ENCODE results near the gene LDLRAD2. TPM values are rescaled to one million over a fixed set of nuclear protein-coding genes. Genes with fewer than 3 reads are reported as not detected.

LDLRAD2 gene
- total and polyA plus RNA-seq, 2 donors (not counting 1 experiment from before 2014, with no cell fraction given): not detected

- no peaks in the 10 kb centered on the region for H3K4me1 ChIP-seq (ENCODE audit: control insufficient read depth, extremely low read depth, insufficient read depth, low read length)
- H3K79me2 ChIP-seq (ENCODE audit: control insufficient read depth, insufficient read depth, low read length): no peaks in the 10 kb centered on the region
- DNase-seq (ENCODE audit: low read depth in 2 of 2): no peak
- H3K9me3 ChIP-seq (ENCODE audit: control insufficient read depth, insufficient read depth, low read depth, low read length): no peaks in the 10 kb centered on the region
- TF ChIP-seq EZH2 (IDR thresholded peaks at IDR 0.05; ENCODE audit: low read length, missing control alignments): no peak
- H3K27ac ChIP-seq (ENCODE audit: insufficient read depth, low read length): no peak overlapping the region
- no peak overlapping the region for H3K4me3 ChIP-seq (replicated peaks in 1 of 4; ENCODE audit: control extremely low read depth in 1 of 4, insufficient read depth in 1 of 4, low read depth in 3 of 4, low read length in 4 of 4)
- no peaks in the 10 kb centered on the region for H4K20me1 ChIP-seq (ENCODE audit: control insufficient read depth, extremely low read depth, insufficient read depth, low read length)
- H3K9ac ChIP-seq (ENCODE audit: insufficient read depth, low read length): no peak overlapping the region
- no peaks in the 10 kb centered on the region for H3K36me3 ChIP-seq (ENCODE audit: control insufficient read depth, insufficient read depth, low read length)
- H3K27me3 ChIP-seq (ENCODE audit: control insufficient read depth, insufficient read depth, low read length): no peaks in the 10 kb centered on the region
- no peak overlapping the region for H3K4me2 ChIP-seq (ENCODE audit: extremely low read depth, insufficient read depth, low read length)
- H2AFZ ChIP-seq (ENCODE audit: low read length): no peak overlapping the region
Observed at GRCh38 chr1:21804536-21804935, 7.5 kb upstream of the LDLRAD2 start.

GRCh38 chr1:21813542-21813941 is 1.5 kb downstream of the LDLRAD2 start:
- Histone ChIP-seq H3K4me1 (ENCODE audit: control insufficient read depth, extremely low read depth, insufficient read depth, low read length) (peaks cover 5% of the 10 kb centered on the region), H3K4me2 (ENCODE audit: extremely low read depth, insufficient read depth, low read length) (no peak overlapping the region), H3K79me2 (ENCODE audit: control insufficient read depth, insufficient read depth, low read length) (no peaks in the 10 kb centered on the region), H3K36me3 (ENCODE audit: control insufficient read depth, insufficient read depth, low read length) (no peaks in the 10 kb centered on the region), H3K27me3 (ENCODE audit: control insufficient read depth, insufficient read depth, low read length) (no peaks in the 10 kb centered on the region), H3K27ac (ENCODE audit: insufficient read depth, low read length) (no peak overlapping the region), H2AFZ (ENCODE audit: low read length) (no peak overlapping the region), H3K9ac (ENCODE audit: insufficient read depth, low read length) (no peak overlapping the region), H4K20me1 (ENCODE audit: control insufficient read depth, extremely low read depth, insufficient read depth, low read length) (no peaks in the 10 kb centered on the region), H3K4me3 (replicated peaks in 1 of 4; ENCODE audit: control extremely low read depth in 1 of 4, insufficient read depth in 1 of 4, low read depth in 3 of 4, low read length in 4 of 4) (no peak overlapping the region), H3K9me3 (ENCODE audit: control insufficient read depth, insufficient read depth, low read depth, low read length) (no peaks in the 10 kb centered on the region)
- no peak for TF ChIP-seq CTCF (conservative IDR thresholded peaks at IDR 0.05 in 1 of 2, IDR thresholded peaks at IDR 0.05 in 1 of 2; ENCODE audit: low read depth in 1 of 2, low read length in 2 of 2)
- DNase-seq (ENCODE audit: low read depth in 2 of 2): no peak

GRCh38 chr1:21814241-21814918 is 2.3 kb downstream of the LDLRAD2 start:
- H3K27me3 ChIP-seq (ENCODE audit: control insufficient read depth, insufficient read depth, low read length): no peaks in the 10 kb centered on the region
- peaks cover 5% of the 10 kb centered on the region for H3K4me1 ChIP-seq (ENCODE audit: control insufficient read depth, extremely low read depth, insufficient read depth, low read length)
- no peaks in the 10 kb centered on the region for H3K36me3 ChIP-seq (ENCODE audit: control insufficient read depth, insufficient read depth, low read length)
- no peaks in the 10 kb centered on the region for H3K9me3 ChIP-seq (ENCODE audit: control insufficient read depth, insufficient read depth, low read depth, low read length)
- peak overlapping the region; percentile 80 for H3K4me2 ChIP-seq (ENCODE audit: extremely low read depth, insufficient read depth, low read length)
- peak overlapping the region; percentile 16 to 43 (median 32) for H3K4me3 ChIP-seq (replicated peaks in 1 of 4; ENCODE audit: control extremely low read depth in 1 of 4, insufficient read depth in 1 of 4, low read depth in 3 of 4, low read length in 4 of 4)
- H2AFZ ChIP-seq (ENCODE audit: low read length): peak overlapping the region; percentile 30
- H3K9ac ChIP-seq (ENCODE audit: insufficient read depth, low read length): no peak overlapping the region
- no peak overlapping the region for H3K27ac ChIP-seq (ENCODE audit: insufficient read depth, low read length)
- TF ChIP-seq CTCF (conservative IDR thresholded peaks at IDR 0.05 in 1 of 2, IDR thresholded peaks at IDR 0.05 in 1 of 2; ENCODE audit: low read depth in 1 of 2, low read length in 2 of 2) (peak; percentile 42 to 47), EZH2 (IDR thresholded peaks at IDR 0.05; ENCODE audit: low read length, missing control alignments) (no peak)
- DNase-seq (ENCODE audit: low read depth in 2 of 2): peak in 1 of 2 donors; percentile 19
- no peaks in the 10 kb centered on the region for H4K20me1 ChIP-seq (ENCODE audit: control insufficient read depth, extremely low read depth, insufficient read depth, low read length)
- no peaks in the 10 kb centered on the region for H3K79me2 ChIP-seq (ENCODE audit: control insufficient read depth, insufficient read depth, low read length)

All from fibroblast of lung (primary cell).